ENCODE results near the gene PRKD2. TPM values are rescaled to one million over a fixed set of nuclear protein-coding genes. Genes with fewer than 3 reads are reported as not detected.

The PRKD2 gene
- total and polyA plus RNA-seq, 2 of the 8 experiments (the other 6 are each of a cell fraction or from before 2014, with no cell fraction given), result 24.4 to 63.8 TPM

DNA sequence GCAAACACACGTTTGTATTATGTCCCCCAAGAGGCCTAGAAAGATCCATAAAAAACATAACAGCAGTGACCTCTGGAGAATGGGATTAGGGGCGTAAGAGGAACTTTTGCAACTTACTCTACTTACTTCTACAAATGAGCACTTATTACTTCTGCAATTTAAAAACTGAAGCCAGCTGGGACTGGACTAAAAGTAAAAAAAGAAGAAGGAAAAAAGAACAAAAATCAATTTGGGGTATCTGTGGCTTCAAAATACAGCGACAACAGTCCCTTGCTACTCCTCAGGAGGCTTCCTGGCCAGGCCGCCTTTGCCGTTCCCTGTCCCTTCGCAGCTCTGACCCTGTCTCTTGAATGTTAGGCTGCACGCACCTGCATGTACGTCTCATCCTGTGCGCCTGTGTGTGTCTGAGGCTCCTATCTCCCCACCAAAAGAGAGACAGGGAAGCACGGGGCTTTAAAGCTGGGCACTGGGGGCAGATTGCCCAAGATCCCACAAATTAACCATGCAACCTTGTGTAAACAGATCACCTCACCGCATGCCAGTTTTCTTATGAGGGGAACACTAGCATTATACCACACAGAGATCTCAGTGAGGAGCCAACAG, 16.9 kb upstream of the PRKD2 start (continued):
- TF ChIP-seq BCL11A (IDR thresholded peaks at IDR 0.05; ENCODE audit: low read depth in 2 of 2, low read length in 2 of 2) (no peak), ZNF274 (IDR thresholded peaks at IDR 0.05; ENCODE audit: borderline replicate concordance, extremely low read depth, low read length) (no peak), RAD21 (IDR thresholded peaks at IDR 0.05 in 1 of 2, conservative IDR thresholded peaks at IDR 0.05 in 1 of 2; ENCODE audit: low read depth in 2 of 2, low read length in 2 of 2) (no peak), YY1 (IDR thresholded peaks at IDR 0.05; ENCODE audit: low read depth, low read length) (no peak), ATF2 (IDR thresholded peaks at IDR 0.05; ENCODE audit: low read length) (no peak), HDAC6 (IDR thresholded peaks at IDR 0.05; ENCODE audit: low read depth, low read length) (no peak), RBBP5 (IDR thresholded peaks at IDR 0.05; ENCODE audit: borderline replicate concordance, low read depth, low read length) (no peak), POLR2A (IDR thresholded peaks at IDR 0.05; ENCODE audit: control extremely low read depth in 1 of 2, low read depth in 2 of 2, low read length in 2 of 2) (no peak), KDM5A (IDR thresholded peaks at IDR 0.05; ENCODE audit: low read length) (no peak)

Measured in H1 (cell line).